Right lobe of liver (tissue), 6 donors: ENCODE measurements around the gene MRPL53. TPM values are rescaled to one million over a fixed set of nuclear protein-coding genes. Genes with fewer than 3 reads are reported as not detected.

Experiments used
- ATAC-seq, 4 donors: fragments of 200-7000 bp; cut with Tn5 transposase; one replicate each; pipeline ENCODE4 v1.9.1; 2020; ENCODE audit warnings: mild to moderate bottlenecking in 4 of 4, moderate library complexity in 4 of 4
- DNase-seq, 3 donors: peaks; one replicate each; pipeline ENCODE4 v3.0.0-alpha.2; 2020
- H3K27ac ChIP-seq, 3 donors: fragments of 200-600 bp; one replicate each; pipeline ENCODE4 v1.8.0; 2022
- H3K27me3 ChIP-seq, 2 donors: fragments of 200-600 bp; one replicate each; pipeline ENCODE4 v1.8.0; 2022
- H3K36me3 ChIP-seq, 4 donors: fragments of 200-600 bp; sonication (generic) in 1 of 4; one replicate each; pipeline versions ENCODE4 v1.5.1 to v1.8.0; 2017 to 2022; ENCODE audit warnings: control low read depth in 1 of 4
- H3K4me1 ChIP-seq, 4 donors: fragments of 200-600 bp; sonication (generic) in 1 of 4; one replicate each; pipeline versions ENCODE4 v1.5.1 to v1.8.0; 2017 to 2022; ENCODE audit warnings: control low read depth in 1 of 4
- H3K4me3 ChIP-seq, 3 donors: fragments of 200-600 bp; one replicate each; pipeline ENCODE4 v1.8.0; 2022
- H3K9me3 ChIP-seq, 4 donors: fragments of 200-600 bp; sonication (generic) in 1 of 4; one replicate each; pipeline versions ENCODE4 v1.5.1 to v1.8.0; 2017 to 2022; ENCODE audit warnings: control low read depth in 1 of 4
- POLR2A ChIP-seq: fragments of 450-650 bp; IDR thresholded peaks from one replicate; pipeline ENCODE4 v1.6.1; 2017; ENCODE audit warnings: antibody characterized with exemption, mild to moderate bottlenecking
- WGBS: methylation state at CpG from one replicate; pipeline ENCODE4 v1.1.6; 2018; ENCODE audit warnings: low coverage, low lambda C conversion rate; ENCODE audit not compliant: insufficient coverage; ENCODE audit errors: missing lambda C conversion rate; 5-methylcytosine and 5-hydroxymethylcytosine counted together
- intact Hi-C, 2 donors: fragments of 100-400 bp; cut with DNase I; formaldehyde crosslinking; loops; one replicate each; pipeline versions ENCODE4 v1.11.2 to v1.14.1; 2022
- total RNA-seq, 6 experiments: library from RNA; depleted of rRNA in 2 of 6; stranded (reverse); fragments of >200 nt in 2 of 6; fragmentation: NEBNext Ultra II Directional in 3 of 6; extraction: Animal tissue kit (Norgen Biotek cat#: 25700) in 3 of 6; gene quantifications; one replicate each; pipeline versions ENCODE4 v1.1.0 to v1.2.4, GENCODE V29; 2016 to 2023
- TF ChIP-seq, protein P1 (sequence below), 4 donors: fragments of 200-600 bp in 3 of 4; fragments of 450-650 bp in 1 of 4; IDR thresholded peaks; one replicate each; pipeline versions ENCODE4 v1.5.1 to v1.8.0; 2016 to 2022; ENCODE audit warnings: antibody characterized with exemption in 4 of 4, mild to moderate bottlenecking in 2 of 4
- donor health status: DM: no; HTN: yes; CAD: no.
- donor health status: DM: no; HTN: no; CAD: no.
- donor health status: DM: no; HTN: no; CAD: no.
- donor health status: DM: no; HTN: yes; CAD: no.
- donor health status: DM: no; HTN: yes; CAD: no.

The MRPL53 gene
- total RNA-seq, 6 experiments from 2014 or later, result 10.7 to 51.9 (median 42.6) TPM

DNA sequence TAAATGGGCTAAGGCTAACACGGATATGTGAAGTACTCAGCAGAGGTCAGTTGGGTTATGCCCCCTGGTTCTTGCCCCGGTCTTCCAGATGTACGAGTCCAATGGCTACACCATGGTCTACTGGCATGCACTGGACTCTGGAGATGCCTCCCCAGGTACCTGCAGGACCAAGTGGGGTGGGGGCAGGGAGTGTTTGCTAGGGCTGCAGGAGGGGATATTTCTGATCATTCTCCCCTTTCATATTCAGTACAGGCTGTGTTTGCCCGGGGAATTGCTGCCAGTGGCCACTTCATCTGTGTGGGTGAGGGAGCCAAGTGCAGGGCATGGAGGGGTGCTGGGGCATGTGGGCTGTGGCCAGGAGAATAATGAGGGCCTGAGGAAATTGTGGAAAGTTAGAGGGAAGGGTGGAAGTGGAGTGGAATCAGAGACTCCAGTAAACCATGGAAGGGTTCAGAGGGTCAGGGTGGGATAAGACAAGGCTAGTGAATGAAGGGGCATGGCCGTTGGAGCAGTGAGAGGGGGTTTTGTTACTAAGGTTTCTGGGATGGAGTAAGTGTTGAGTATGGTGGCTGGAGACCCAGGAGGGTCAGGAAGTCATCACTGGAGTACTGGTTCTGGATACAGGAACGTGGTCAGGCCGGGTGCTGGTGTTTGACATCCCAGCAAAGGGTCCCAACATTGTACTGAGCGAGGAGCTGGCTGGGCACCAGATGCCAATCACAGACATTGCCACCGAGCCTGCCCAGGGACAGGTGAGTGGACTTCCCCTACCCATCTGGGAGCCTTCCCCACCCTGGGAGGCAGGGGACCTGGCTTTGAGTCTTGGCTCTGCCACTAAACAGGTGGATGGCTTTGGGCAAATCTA lies 49.0 kb downstream of the MRPL53 start:
- intact Hi-C loops, result no loop called here
- H3K9me3 ChIP-seq, result no peaks in the 10 kb centered on the region
- TF ChIP-seq, protein P1, sequence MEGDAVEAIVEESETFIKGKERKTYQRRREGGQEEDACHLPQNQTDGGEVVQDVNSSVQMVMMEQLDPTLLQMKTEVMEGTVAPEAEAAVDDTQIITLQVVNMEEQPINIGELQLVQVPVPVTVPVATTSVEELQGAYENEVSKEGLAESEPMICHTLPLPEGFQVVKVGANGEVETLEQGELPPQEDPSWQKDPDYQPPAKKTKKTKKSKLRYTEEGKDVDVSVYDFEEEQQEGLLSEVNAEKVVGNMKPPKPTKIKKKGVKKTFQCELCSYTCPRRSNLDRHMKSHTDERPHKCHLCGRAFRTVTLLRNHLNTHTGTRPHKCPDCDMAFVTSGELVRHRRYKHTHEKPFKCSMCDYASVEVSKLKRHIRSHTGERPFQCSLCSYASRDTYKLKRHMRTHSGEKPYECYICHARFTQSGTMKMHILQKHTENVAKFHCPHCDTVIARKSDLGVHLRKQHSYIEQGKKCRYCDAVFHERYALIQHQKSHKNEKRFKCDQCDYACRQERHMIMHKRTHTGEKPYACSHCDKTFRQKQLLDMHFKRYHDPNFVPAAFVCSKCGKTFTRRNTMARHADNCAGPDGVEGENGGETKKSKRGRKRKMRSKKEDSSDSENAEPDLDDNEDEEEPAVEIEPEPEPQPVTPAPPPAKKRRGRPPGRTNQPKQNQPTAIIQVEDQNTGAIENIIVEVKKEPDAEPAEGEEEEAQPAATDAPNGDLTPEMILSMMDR (IDR thresholded peaks at IDR 0.05), result no peak
- TF ChIP-seq POLR2A, result no peak
- DNase-seq, result peak in 1 of 3 donors; percentile 49
- H3K27me3 ChIP-seq, result no peaks in the 10 kb centered on the region
- no peak overlapping the region for H3K4me3 ChIP-seq
- no peak overlapping the region for H3K27ac ChIP-seq
- 57% methylated on average over 4 of the region's 9 CpGs for WGBS
- peaks cover 0 to 36% (median 12%) of the 10 kb centered on the region in 4 donors for H3K36me3 ChIP-seq
- ATAC-seq, result no peak
- peaks cover 0 to 14% (median 0%) of the 10 kb centered on the region in 4 donors for H3K4me1 ChIP-seq

Other genes with a start within 250 kb of the MRPL53 start
- gene SLC4A5, start 129.3 kb downstream of the MRPL53 start, total RNA-seq, result 1 to 10 TPM in 2 of 6 experiments, under 1 TPM in 4; 0.12 to 1.2 (median 0.68) TPM
- 10 to 100 TPM; 33.7 to 47.9 (median 37.3) TPM for gene DCTN1, start 92.4 kb downstream of the MRPL53 start, total RNA-seq
- under 1 TPM in 5 of 6 experiments, not detected in 1; 0.18 to 0.56 (median 0.31) TPM for gene C2orf81, start 51.1 kb downstream of the MRPL53 start, total RNA-seq
- 1 to 10 TPM; 1.6 to 5.3 (median 2.2) TPM for gene WDR54, start 51.0 kb downstream of the MRPL53 start, total RNA-seq
- gene RTKN, start 30.7 kb downstream of the MRPL53 start, total RNA-seq, result 100 to 1,000 TPM in 2 of 6 experiments, 10 to 100 TPM in 4; 61.5 to 103 (median 83.0) TPM
- 10 to 100 TPM in 5 of 6 experiments, 1 to 10 TPM in 1; 3.4 to 20.3 (median 18.8) TPM for gene INO80B, start 17.6 kb downstream of the MRPL53 start, total RNA-seq
- gene WBP1, start 14.2 kb downstream of the MRPL53 start, total RNA-seq, result 10 to 100 TPM; 29.6 to 37.6 (median 32.2) TPM
- 10 to 100 TPM; 41.0 to 45.2 (median 43.6) TPM for gene MOGS, start 7.3 kb downstream of the MRPL53 start, total RNA-seq
- gene CCDC142, start 10.3 kb upstream of the MRPL53 start, total RNA-seq, result 10 to 100 TPM in 3 of 6 experiments, 1 to 10 TPM in 3; 5.9 to 15.4 (median 11.2) TPM
- 10 to 100 TPM; 14.5 to 31.5 (median 26.7) TPM for gene TTC31, start 10.4 kb upstream of the MRPL53 start, total RNA-seq
- 1 to 10 TPM; 1.4 to 8.4 (median 5.8) TPM for gene LBX2, start 26.9 kb upstream of the MRPL53 start, total RNA-seq
- gene PCGF1, start 35.0 kb upstream of the MRPL53 start, total RNA-seq, result 10 to 100 TPM in 5 of 6 experiments, 1 to 10 TPM in 1; 9.6 to 17.5 (median 13.3) TPM
- not detected for gene TLX2, start 41.8 kb upstream of the MRPL53 start, total RNA-seq
- gene DQX1, start 53.6 kb upstream of the MRPL53 start, total RNA-seq, result not detected
- gene AUP1, start 57.0 kb upstream of the MRPL53 start, total RNA-seq, result 100 to 1,000 TPM in 1 of 6 experiments, 10 to 100 TPM in 5; 64.6 to 109 (median 80.4) TPM
- gene HTRA2, start 57.3 kb upstream of the MRPL53 start, total RNA-seq, result 10 to 100 TPM; 12.3 to 20.3 (median 15.2) TPM
- 1 to 10 TPM in 5 of 6 experiments, under 1 TPM in 1; 0.92 to 3.3 (median 1.8) TPM for gene LOXL3, start 81.3 kb upstream of the MRPL53 start, total RNA-seq
- 1 to 10 TPM; 1.9 to 3.7 (median 3.2) TPM for gene DOK1, start 82.0 kb upstream of the MRPL53 start, total RNA-seq
- gene M1AP, start 175.7 kb upstream of the MRPL53 start, total RNA-seq, result not detected
- 1 to 10 TPM; 1.1 to 2.3 (median 1.6) TPM for gene SEMA4F, start 181.6 kb upstream of the MRPL53 start, total RNA-seq